ENCODE results near the gene PROM2. TPM values are rescaled to one million over a fixed set of nuclear protein-coding genes. Genes with fewer than 3 reads are reported as not detected.

Gene PROM2
- total RNA-seq, 4 donors from 2014 or later = 96.8 to 166 (median 131) TPM

- H3K4me1 ChIP-seq = peaks cover 31% of the 10 kb centered on the region
- peak overlapping the region; percentile 70 for H3K27ac ChIP-seq
- H3K36me3 ChIP-seq = no peaks in the 10 kb centered on the region
- no peaks in the 10 kb centered on the region for H3K27me3 ChIP-seq
- DNase-seq (ENCODE audit: low spot score in 2 of 2) = no peak
- 53% methylated on average over 8 of the region's 8 CpGs for WGBS
- no peaks in the 10 kb centered on the region for H3K9me3 ChIP-seq
- no peak overlapping the region for H3K4me3 ChIP-seq
- TF ChIP-seq EP300 (IDR thresholded peaks at IDR 0.05) = no peak
- peak in 1 of 3 donors; percentile 72 for TF ChIP-seq POLR2AphosphoS5 (IDR thresholded peaks at IDR 0.05)
Observed at GRCh38 chr2:95260028-95261023, 13.9 kb upstream of the PROM2 start.

GRCh38 chr2:95261602-95262001 is 12.6 kb upstream of the PROM2 start:
- 69% methylated on average over 6 of the region's 6 CpGs for WGBS
- H3K9me3 ChIP-seq = no peaks in the 10 kb centered on the region

GRCh38 chr2:95262896-95263542 is 11.2 kb upstream of the PROM2 start:
- H3K4me1 ChIP-seq = peaks cover 31% of the 10 kb centered on the region
- no peak overlapping the region for H3K4me3 ChIP-seq
- WGBS = 42% methylated on average over 2 of the region's 2 CpGs
- peak overlapping the region; percentile 27 for H3K27ac ChIP-seq
- no peaks in the 10 kb centered on the region for H3K9me3 ChIP-seq
- no peaks in the 10 kb centered on the region for H3K36me3 ChIP-seq
- DNase-seq (ENCODE audit: low spot score in 2 of 2) = no peak
- TF ChIP-seq EP300 (IDR thresholded peaks at IDR 0.05) = no peak
- TF ChIP-seq POLR2AphosphoS5 (IDR thresholded peaks at IDR 0.05) = no peak
- TF ChIP-seq POLR2A (IDR thresholded peaks at IDR 0.05) = no peak
- TF ChIP-seq CTCF (IDR thresholded peaks at IDR 0.05) = no peak
- no peaks in the 10 kb centered on the region for H3K27me3 ChIP-seq

More at GRCh38 chr2:95261602-95262001, 12.6 kb upstream of the PROM2 start:
- no peak overlapping the region for H3K27ac ChIP-seq
- H3K27me3 ChIP-seq = no peaks in the 10 kb centered on the region
- no peak overlapping the region for H3K4me3 ChIP-seq
- no peak for DNase-seq (ENCODE audit: low spot score in 2 of 2)
- H3K36me3 ChIP-seq = no peaks in the 10 kb centered on the region
- H3K4me1 ChIP-seq = peaks cover 31% of the 10 kb centered on the region
- TF ChIP-seq EP300 (IDR thresholded peaks at IDR 0.05) = no peak
- no peak for TF ChIP-seq POLR2AphosphoS5 (IDR thresholded peaks at IDR 0.05)
- TF ChIP-seq POLR2A (IDR thresholded peaks at IDR 0.05) = no peak
- TF ChIP-seq CTCF (IDR thresholded peaks at IDR 0.05) = no peak

- H3K27ac ChIP-seq = no peak overlapping the region
- H3K9me3 ChIP-seq = no peaks in the 10 kb centered on the region
- TF ChIP-seq POLR2AphosphoS5 (IDR thresholded peaks at IDR 0.05) (no peak), POLR2A (IDR thresholded peaks at IDR 0.05) (no peak), EP300 (IDR thresholded peaks at IDR 0.05) (no peak), CTCF (IDR thresholded peaks at IDR 0.05) (no peak)
- no peaks in the 10 kb centered on the region for H3K36me3 ChIP-seq
- H3K27me3 ChIP-seq = no peaks in the 10 kb centered on the region
- DNase-seq (ENCODE audit: low spot score in 2 of 2) = no peak
- 52% methylated on average over 6 of the region's 6 CpGs for WGBS
- no peak overlapping the region for H3K4me3 ChIP-seq
- peaks cover 29% of the 10 kb centered on the region for H3K4me1 ChIP-seq
Observed at GRCh38 chr2:95264624-95265023, 9.6 kb upstream of the PROM2 start.

GRCh38 chr2:95265182-95265581 is 9.1 kb upstream of the PROM2 start:
- H3K4me3 ChIP-seq = no peak overlapping the region
- H3K27me3 ChIP-seq = no peaks in the 10 kb centered on the region
- DNase-seq (ENCODE audit: low spot score in 2 of 2) = no peak
- no peak overlapping the region for H3K27ac ChIP-seq
- peaks cover 24% of the 10 kb centered on the region for H3K4me1 ChIP-seq
- H3K9me3 ChIP-seq = no peaks in the 10 kb centered on the region
- WGBS = 86% methylated on average over 4 of the region's 4 CpGs
- TF ChIP-seq POLR2A (IDR thresholded peaks at IDR 0.05) (no peak), EP300 (IDR thresholded peaks at IDR 0.05) (no peak), POLR2AphosphoS5 (IDR thresholded peaks at IDR 0.05) (no peak), CTCF (IDR thresholded peaks at IDR 0.05) (no peak)
- H3K36me3 ChIP-seq = no peaks in the 10 kb centered on the region
